Central memory CD4-positive, alpha-beta T cell (primary cell): ENCODE data around the gene TMEM63C.

Experiments used
- DNase-seq: peaks from one replicate; pipeline ENCODE4 v3.0.0; 2022

Gene TMEM63C

GRCh38 chr14:77225254-77225653 lies 43.7 kb downstream of the TMEM63C start:
- DNase-seq, result no peak

- no peak for DNase-seq
These were observed 44.4 kb downstream of the TMEM63C start for GRCh38 chr14:77225892-77226557.

- no peak for DNase-seq
These were observed 46.5 kb downstream of the TMEM63C start for GRCh38 chr14:77228056-77228455.

- no peak for DNase-seq
These were observed 49.3 kb downstream of the TMEM63C start for GRCh38 chr14:77230914-77231313.

DNA sequence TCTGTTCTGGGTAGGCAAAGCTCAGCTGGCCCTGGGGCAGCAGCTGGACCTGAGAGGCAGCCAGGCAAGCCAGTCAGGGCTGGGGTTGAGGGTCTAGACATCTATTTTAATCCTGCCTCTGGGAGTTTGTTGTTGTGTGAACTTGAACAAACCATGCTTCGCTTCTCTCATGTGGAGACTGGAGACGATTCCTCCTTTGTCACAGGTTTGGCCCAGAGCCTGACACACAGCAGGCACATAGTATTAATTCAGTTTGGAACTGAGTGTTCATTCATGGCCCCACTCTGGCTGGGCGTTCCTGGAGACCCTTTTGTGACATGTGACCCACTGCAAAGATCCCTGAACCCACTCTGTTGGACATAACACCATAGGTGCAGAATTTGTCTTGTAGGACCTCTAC lies 50.1 kb downstream of the TMEM63C start:
- no peak for DNase-seq

DNA sequence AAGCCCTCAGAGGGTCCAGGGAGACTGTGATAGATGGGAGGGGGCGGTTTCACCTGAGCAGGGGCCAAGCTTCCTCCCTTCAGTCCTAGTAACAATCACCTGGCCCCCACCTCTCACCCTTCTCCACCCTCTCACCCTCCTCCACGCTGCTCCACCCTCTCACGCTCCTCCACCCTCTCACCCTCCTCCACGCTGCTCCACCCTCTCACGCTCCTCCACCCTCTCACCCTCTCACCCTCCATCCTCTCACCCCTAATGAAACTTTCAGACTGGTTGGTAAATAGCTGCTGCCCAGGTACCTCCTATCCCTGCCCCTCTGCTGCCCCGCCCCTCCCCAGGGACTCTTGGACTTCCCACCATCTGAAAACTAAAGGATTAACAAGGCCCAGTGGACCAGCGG lies 55.2 kb downstream of the TMEM63C start:
- DNase-seq, result no peak

DNA sequence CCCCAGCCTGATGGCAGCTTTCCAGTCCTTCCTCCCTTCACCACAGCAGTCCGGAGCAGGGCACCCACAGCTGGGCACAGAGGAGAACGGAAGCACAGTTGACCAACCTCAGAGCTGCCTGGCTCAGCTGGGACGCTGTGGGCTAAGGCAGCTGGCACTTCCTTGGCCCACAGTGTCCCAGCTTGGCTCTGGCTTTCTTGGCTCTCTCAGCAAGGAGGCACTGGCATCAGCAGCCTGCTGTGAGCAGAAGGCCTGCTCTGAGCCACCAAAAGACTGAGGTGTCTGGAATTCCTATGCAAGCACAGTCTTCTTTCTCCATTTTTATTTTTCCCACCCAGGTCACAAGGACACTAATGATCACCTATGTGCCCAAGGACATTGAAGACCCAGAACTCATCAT lies 56.8 kb downstream of the TMEM63C start:
- DNase-seq, result no peak

GRCh38 chr14:77238996-77239395 lies 57.4 kb downstream of the TMEM63C start:
- no peak for DNase-seq

DNA sequence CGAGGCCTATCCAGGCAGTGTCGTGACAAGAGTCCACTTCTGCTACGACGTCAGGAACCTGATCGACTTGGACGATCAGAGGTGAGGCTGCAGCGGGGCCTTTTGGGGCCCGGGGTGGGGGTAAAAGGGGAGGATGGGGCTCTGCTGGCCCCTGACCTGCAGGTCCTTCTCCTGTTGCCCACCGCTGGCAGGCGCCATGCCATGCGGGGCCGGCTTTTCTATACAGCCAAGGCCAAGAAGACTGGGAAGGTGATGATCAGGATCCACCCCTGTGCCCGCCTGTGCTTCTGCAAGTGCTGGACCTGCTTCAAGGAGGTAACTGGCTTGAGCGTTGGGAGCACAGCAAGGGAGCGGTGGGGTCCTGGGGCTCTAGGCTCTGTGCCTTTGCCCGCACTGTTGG lies 57.8 kb downstream of the TMEM63C start:
- no peak for DNase-seq

DNA sequence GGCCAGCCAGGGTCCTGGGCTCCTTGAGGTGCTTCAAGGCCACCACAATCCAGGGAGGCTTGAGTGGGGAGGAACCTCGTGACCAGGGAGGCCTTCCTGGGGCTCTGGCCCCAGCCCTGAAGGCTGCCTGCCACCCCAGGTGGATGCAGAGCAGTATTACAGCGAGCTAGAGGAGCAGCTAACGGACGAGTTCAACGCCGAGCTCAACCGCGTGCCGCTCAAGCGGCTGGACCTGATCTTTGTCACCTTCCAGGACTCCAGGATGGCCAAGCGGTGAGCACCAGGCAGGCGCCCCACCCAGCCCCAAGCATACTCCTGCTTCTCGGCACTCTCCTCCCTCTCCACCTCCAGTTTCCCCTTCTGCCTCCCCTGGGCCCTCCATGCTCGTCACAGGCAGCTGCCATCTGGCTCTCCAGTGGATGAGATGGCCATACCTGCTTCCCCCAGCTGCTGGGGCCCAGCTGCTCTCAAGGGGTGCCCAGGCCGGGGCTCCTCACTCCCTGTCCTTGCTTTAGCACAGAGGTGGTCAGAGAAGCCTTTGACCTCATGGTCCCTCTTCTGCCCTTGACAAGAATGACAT lies 58.8 kb downstream of the TMEM63C start:
- DNase-seq, result no peak

DNA sequence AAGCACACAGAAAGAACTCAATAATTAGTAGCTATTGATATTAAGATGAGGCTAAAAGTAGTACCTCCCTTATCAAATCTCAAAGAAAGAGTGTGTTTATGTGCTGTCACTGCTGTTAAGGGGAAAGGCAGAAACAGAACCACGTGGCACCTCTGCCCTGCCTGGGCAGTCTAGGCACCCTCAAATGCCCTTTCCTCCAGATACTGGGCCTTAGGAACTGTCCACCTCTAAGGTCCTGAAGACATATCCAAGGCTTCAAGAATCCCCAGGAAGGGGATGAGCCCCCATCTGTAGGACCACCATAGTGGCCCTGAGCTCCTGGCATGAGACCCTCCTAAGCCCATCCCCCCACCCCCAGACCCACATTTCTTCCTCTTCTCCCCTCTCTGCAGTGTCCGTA lies 60.4 kb downstream of the TMEM63C start:
- DNase-seq, result no peak

DNA sequence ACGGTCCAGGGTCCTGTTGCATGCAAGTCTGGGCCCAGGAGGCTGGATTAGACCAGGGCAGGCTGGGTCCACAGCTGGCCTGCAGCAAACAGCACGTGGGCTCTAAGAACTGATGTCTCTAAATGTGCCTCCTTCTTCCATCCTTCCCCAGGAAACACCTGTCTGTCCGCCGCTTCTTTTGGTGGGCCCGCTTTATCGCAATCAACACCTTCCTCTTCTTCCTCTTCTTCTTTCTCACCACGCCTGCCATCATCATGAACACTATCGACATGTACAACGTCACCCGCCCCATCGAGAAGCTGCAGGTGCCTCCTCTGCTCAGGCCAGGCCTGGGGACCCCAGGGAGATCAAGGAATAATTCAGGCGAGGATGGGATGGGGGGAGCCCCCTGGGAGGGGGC lies 61.2 kb downstream of the TMEM63C start:
- DNase-seq, result no peak

GRCh38 chr14:77243853-77244252 lies 62.3 kb downstream of the TMEM63C start:
- DNase-seq, result no peak

- no peak for DNase-seq
These were observed 64.2 kb downstream of the TMEM63C start for GRCh38 chr14:77245820-77246219.

- no peak for DNase-seq
These were observed 65.2 kb downstream of the TMEM63C start for GRCh38 chr14:77246784-77247183.

GRCh38 chr14:77248666-77249065 lies 67.1 kb downstream of the TMEM63C start:
- DNase-seq, result no peak

- no peak for DNase-seq
These were observed 67.7 kb downstream of the TMEM63C start for GRCh38 chr14:77249286-77249685.

DNA sequence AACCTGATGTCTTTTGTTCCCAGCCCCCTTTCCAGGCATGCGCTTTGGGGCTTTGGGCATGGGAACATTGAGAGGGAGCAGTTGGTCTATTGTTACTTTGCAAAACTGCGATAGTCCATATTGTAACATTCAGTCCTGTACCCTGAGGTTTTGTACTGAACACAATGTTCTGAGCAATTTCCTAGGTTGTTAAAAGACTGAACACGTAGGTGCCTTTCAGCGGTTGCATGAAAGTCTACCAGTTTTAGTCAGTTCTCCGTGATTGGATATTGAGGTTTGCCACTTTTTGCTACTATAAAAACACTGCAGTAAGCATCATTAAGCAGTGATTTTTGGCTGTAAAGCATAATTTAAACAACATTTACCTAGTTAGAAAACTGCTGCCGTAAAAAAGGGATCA lies 69.3 kb downstream of the TMEM63C start:
- DNase-seq, result no peak

DNA sequence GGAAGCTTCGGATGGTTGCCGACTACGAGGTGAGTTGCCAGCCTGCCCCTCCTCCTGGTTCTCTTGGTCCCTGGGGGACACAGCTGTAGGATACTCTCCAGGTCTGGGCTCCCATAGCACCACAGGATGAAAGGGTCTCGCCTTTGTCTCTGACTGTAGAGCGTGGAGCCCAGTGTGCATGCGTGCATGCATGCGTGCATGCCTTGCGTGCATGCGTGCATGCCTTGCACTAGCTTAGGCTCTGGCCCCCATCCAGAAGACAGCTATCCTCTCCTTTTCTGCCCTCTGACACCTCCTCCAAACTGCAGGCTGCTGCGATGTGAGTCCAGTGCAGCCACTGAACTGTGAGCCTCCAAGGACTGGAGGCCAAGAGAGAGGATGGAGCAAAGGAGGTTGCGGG lies 70.3 kb downstream of the TMEM63C start:
- no peak for DNase-seq

- no peak for DNase-seq
These were observed 72.0 kb downstream of the TMEM63C start for GRCh38 chr14:77253333-77254190.

DNA sequence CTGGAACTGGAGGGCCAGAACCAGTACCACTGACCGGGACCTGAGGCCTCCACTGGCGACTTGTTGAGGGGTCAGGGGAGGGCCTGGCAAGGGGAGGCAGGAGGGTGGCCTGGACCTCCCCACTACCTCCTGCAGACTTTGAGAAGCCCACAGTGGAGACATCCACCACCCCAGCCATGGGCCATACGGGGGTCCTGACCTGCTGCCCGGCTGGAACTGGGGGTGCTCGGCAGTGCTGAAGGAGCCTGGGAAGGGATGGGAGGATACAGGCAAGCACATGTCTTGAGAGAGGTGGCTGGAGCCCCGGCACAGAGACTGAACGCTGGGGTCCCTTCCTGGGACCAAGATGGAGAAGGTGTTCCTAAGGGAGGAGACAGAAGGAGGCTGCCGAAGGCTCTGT lies 75.1 kb downstream of the TMEM63C start:
- no peak for DNase-seq

DNA sequence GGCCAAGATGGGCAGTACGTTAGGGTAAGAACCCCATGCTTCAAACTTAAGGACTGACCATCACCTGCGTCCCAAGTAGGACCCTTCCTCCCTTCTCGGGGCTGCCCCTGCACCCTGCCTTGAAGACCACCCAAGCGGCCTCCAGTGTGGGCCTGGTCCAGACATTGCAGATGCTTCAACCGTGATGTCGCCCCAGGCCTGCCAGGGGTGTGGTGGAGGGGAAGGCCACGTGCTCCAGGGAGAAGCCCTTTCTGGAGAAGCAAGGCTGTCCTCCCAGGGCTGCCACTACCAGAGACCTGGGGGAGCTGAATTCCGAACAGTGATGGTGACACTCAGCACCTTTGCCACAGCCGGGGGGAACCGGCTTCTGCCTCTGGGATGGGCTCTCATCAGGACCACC lies 76.1 kb downstream of the TMEM63C start:
- no peak for DNase-seq

DNA sequence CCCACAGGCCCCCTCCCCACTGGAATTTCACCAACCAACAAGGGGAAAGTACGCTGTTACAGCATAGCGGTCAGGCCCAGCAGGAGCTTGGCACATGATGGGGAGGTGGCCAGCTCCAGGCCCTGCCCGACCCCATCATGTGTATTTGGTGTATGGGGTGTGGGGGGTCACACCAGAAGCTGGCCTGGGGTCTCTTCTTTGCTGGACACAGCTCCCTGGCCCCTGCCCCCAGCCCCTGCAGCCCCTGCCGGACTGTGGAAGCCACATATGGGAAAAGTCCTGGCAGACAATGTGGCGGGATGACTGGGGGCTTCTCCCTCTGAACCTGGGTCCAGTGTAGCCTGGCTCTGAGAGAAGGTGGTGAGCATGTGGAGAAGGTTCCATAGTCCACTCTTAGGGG lies 77.0 kb downstream of the TMEM63C start:
- DNase-seq, result no peak
